ENCODE measurements around the gene IQSEC1.

IQSEC1 gene

GRCh38 chr3:12986521-12986920, 86.7 kb downstream of the IQSEC1 start:
- TF ChIP-seq NFIC (IDR thresholded peaks at IDR 0.05) (no peak), EP300 (IDR thresholded peaks at IDR 0.05; ENCODE audit: borderline replicate concordance) (no peak), CREB1 (IDR thresholded peaks at IDR 0.05; ENCODE audit: low read depth) (no peak), TCF12 (IDR thresholded peaks at IDR 0.05; ENCODE audit: low read depth) (no peak), REST (IDR thresholded peaks at IDR 0.05; ENCODE audit: low read depth) (no peak), ZBTB7A (IDR thresholded peaks at IDR 0.05; ENCODE audit: low read depth) (no peak), TEAD4 (IDR thresholded peaks at IDR 0.05) (no peak), EGR1 (IDR thresholded peaks at IDR 0.05) (no peak), FOXM1 (IDR thresholded peaks at IDR 0.05; ENCODE audit: borderline replicate concordance, low read depth) (no peak), CEBPB (IDR thresholded peaks at IDR 0.05) (no peak), YY1 (IDR thresholded peaks at IDR 0.05; ENCODE audit: low read depth) (no peak), USF1 (IDR thresholded peaks at IDR 0.05) (no peak)
- TF ChIP-seq, protein P1, sequence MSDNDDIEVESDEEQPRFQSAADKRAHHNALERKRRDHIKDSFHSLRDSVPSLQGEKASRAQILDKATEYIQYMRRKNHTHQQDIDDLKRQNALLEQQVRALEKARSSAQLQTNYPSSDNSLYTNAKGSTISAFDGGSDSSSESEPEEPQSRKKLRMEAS (IDR thresholded peaks at IDR 0.05) = no peak

DNA sequence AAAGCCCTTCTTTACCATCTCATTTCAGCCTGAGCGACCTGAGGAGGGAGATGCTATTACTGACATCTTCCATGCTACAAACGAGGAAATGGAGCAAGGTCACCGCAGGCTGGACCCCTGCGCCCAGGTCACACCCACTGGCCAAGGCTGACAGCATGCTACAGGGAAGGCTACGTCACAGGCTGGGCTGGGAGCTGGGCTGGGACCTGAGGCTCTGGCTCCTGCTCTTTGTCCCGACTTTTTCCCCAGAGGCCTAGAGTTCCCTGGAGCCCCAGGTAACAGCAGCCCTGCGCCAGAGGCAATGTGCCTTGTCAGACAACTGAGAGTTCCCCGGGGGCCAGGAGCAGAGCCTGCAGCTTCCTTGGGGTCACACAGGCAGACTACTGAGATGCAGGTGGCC, 87.2 kb downstream of the IQSEC1 start:
- no peak for TF ChIP-seq EGR1 (IDR thresholded peaks at IDR 0.05)
- TF ChIP-seq CEBPB (IDR thresholded peaks at IDR 0.05) = no peak
- no peak for TF ChIP-seq NFIC (IDR thresholded peaks at IDR 0.05)
- TF ChIP-seq RAD21 (IDR thresholded peaks at IDR 0.05; ENCODE audit: low read depth) = no peak
- no peak for TF ChIP-seq TAF1 (IDR thresholded peaks at IDR 0.05; ENCODE audit: low read depth)
- no peak for TF ChIP-seq USF1 (IDR thresholded peaks at IDR 0.05)
- no peak for TF ChIP-seq EP300 (IDR thresholded peaks at IDR 0.05; ENCODE audit: borderline replicate concordance)
- TF ChIP-seq YY1 (IDR thresholded peaks at IDR 0.05; ENCODE audit: low read depth) = no peak
- TF ChIP-seq REST (IDR thresholded peaks at IDR 0.05; ENCODE audit: low read depth) = no peak
- TF ChIP-seq TCF12 (IDR thresholded peaks at IDR 0.05; ENCODE audit: low read depth) = no peak
- TF ChIP-seq TEAD4 (IDR thresholded peaks at IDR 0.05) = no peak
- no peak for TF ChIP-seq ZBTB7A (IDR thresholded peaks at IDR 0.05; ENCODE audit: low read depth)

GRCh38 chr3:12985148-12985547, 88.1 kb downstream of the IQSEC1 start:
- TF ChIP-seq YY1 (IDR thresholded peaks at IDR 0.05; ENCODE audit: low read depth) = no peak
- TF ChIP-seq NFIC (IDR thresholded peaks at IDR 0.05) = no peak
- no peak for TF ChIP-seq TAF1 (IDR thresholded peaks at IDR 0.05; ENCODE audit: low read depth)
- no peak for TF ChIP-seq REST (IDR thresholded peaks at IDR 0.05; ENCODE audit: low read depth)
- TF ChIP-seq EP300 (IDR thresholded peaks at IDR 0.05; ENCODE audit: borderline replicate concordance) = no peak

GRCh38 chr3:12984023-12984823, 89.0 kb downstream of the IQSEC1 start:
- no peak for TF ChIP-seq ZBTB7A (IDR thresholded peaks at IDR 0.05; ENCODE audit: low read depth)
- TF ChIP-seq YY1 (IDR thresholded peaks at IDR 0.05; ENCODE audit: low read depth) = no peak
- 0 out of 2 replicates have a peak, but pooled peaks have one; percentile 6 for TF ChIP-seq TEAD4 (IDR thresholded peaks at IDR 0.05)
- TF ChIP-seq RAD21 (IDR thresholded peaks at IDR 0.05; ENCODE audit: low read depth) = peak; percentile 81
- TF ChIP-seq, protein P1 (IDR thresholded peaks at IDR 0.05) = no peak
- TF ChIP-seq REST (IDR thresholded peaks at IDR 0.05; ENCODE audit: low read depth) = no peak
- no peak for TF ChIP-seq TCF12 (IDR thresholded peaks at IDR 0.05; ENCODE audit: low read depth)
- peak; percentile 31; the same call in 1 of the 2 replicates for TF ChIP-seq NFIC (IDR thresholded peaks at IDR 0.05)
- TF ChIP-seq TAF1 (IDR thresholded peaks at IDR 0.05; ENCODE audit: low read depth) = no peak
- TF ChIP-seq USF1 (IDR thresholded peaks at IDR 0.05) = no peak
- no peak for TF ChIP-seq EP300 (IDR thresholded peaks at IDR 0.05; ENCODE audit: borderline replicate concordance)
- TF ChIP-seq EGR1 (IDR thresholded peaks at IDR 0.05) = no peak
- no peak for TF ChIP-seq CREB1 (IDR thresholded peaks at IDR 0.05; ENCODE audit: low read depth)
- TF ChIP-seq FOXM1 (IDR thresholded peaks at IDR 0.05; ENCODE audit: borderline replicate concordance, low read depth) = no peak
- no peak for TF ChIP-seq CEBPB (IDR thresholded peaks at IDR 0.05)

All from Ishikawa (cell line).